ENCODE data around the gene VN1R4.
"Not testable (repeated sequence)": the region's sequence is repeated elsewhere in the genome, so short reads cannot be mapped to it uniquely, and the experiment has no call there.

VN1R4 gene

GRCh38 chr19:53267623-53268022, at the start of gene VN1R4:
VN1R4 (minus strand) TSS chr19:53267723; CDS start chr19:53267665, 58 bp downstream.
- not testable (repeated sequence) for H3K4me1 ChIP-seq (ENCODE audit: insufficient read depth, low read length); H3K27ac ChIP-seq (ENCODE audit: low read depth, low read length); H3K4me3 ChIP-seq (ENCODE audit: low read depth in 1 of 2, low read length in 2 of 2); H3K27me3 ChIP-seq (ENCODE audit: control insufficient read depth in 1 of 2, insufficient read depth in 2 of 2, low read length in 2 of 2); H3K9me3 ChIP-seq (ENCODE audit: low read length); H3K9ac ChIP-seq (ENCODE audit: low read length); H3K36me3 ChIP-seq (ENCODE audit: insufficient read depth, low read length)

GRCh38 chr19:53311897-53312296, 44.4 kb upstream of the VN1R4 start:
- peaks cover 10 to 18% of the 10 kb centered on the region in 2 donors for H3K27me3 ChIP-seq (ENCODE audit: control insufficient read depth in 1 of 2, insufficient read depth in 2 of 2, low read length in 2 of 2)
- no peaks in the 10 kb centered on the region for H3K9me3 ChIP-seq (ENCODE audit: low read length)
- no peak overlapping the region for H3K27ac ChIP-seq (ENCODE audit: low read depth, low read length)
- no peaks in the 10 kb centered on the region for H3K36me3 ChIP-seq (ENCODE audit: insufficient read depth, low read length)
- no peak overlapping the region for H3K9ac ChIP-seq (ENCODE audit: low read length)
- no peaks in the 10 kb centered on the region for H3K4me1 ChIP-seq (ENCODE audit: insufficient read depth, low read length)
- H3K4me3 ChIP-seq (ENCODE audit: low read depth in 1 of 2, low read length in 2 of 2), result no peak overlapping the region

GRCh38 chr19:53311044-53311443, 43.5 kb upstream of the VN1R4 start:
- no peaks in the 10 kb centered on the region for H3K9me3 ChIP-seq (ENCODE audit: low read length)
- H3K9ac ChIP-seq (ENCODE audit: low read length), result no peak overlapping the region
- H3K4me1 ChIP-seq (ENCODE audit: insufficient read depth, low read length), result no peaks in the 10 kb centered on the region
- no peak overlapping the region for H3K4me3 ChIP-seq (ENCODE audit: low read depth in 1 of 2, low read length in 2 of 2)
- peaks cover 18 to 21% of the 10 kb centered on the region in 2 donors for H3K27me3 ChIP-seq (ENCODE audit: control insufficient read depth in 1 of 2, insufficient read depth in 2 of 2, low read length in 2 of 2)
- H3K27ac ChIP-seq (ENCODE audit: low read depth, low read length), result no peak overlapping the region
- no peaks in the 10 kb centered on the region for H3K36me3 ChIP-seq (ENCODE audit: insufficient read depth, low read length)

- Histone ChIP-seq H3K27me3 (ENCODE audit: control insufficient read depth in 1 of 2, insufficient read depth in 2 of 2, low read length in 2 of 2) (peaks cover 18 to 21% of the 10 kb centered on the region in 2 donors), H3K9ac (ENCODE audit: low read length) (no peak overlapping the region), H3K4me3 (ENCODE audit: low read depth in 1 of 2, low read length in 2 of 2) (no peak overlapping the region), H3K27ac (ENCODE audit: low read depth, low read length) (no peak overlapping the region), H3K9me3 (ENCODE audit: low read length) (no peaks in the 10 kb centered on the region), H3K4me1 (ENCODE audit: insufficient read depth, low read length) (no peaks in the 10 kb centered on the region), H3K36me3 (ENCODE audit: insufficient read depth, low read length) (no peaks in the 10 kb centered on the region)
Observed at GRCh38 chr19:53308339-53308811, 40.9 kb upstream of the VN1R4 start.

DNA sequence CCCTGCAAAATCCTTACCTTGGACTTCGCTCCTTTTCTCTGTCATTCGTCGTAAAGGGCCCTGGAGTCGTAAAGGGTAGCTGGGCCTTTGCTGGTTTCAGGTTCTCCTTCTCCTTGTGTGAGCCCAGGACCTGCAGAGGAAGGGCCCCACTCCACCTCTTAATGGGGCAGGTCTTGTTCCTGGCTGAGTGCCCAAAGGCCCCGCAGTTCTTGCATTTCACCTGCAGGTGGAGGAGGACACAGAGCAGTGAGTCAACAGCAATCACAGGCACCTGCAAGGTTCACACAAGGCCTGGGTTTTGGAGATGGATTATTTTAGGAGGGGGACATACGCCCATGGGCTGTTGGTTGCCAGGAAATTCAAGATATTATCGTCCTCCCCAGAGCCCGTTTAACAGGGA, 33.8 kb upstream of the VN1R4 start:
- H3K27me3 ChIP-seq (ENCODE audit: control insufficient read depth in 1 of 2, insufficient read depth in 2 of 2, low read length in 2 of 2); H3K9ac ChIP-seq (ENCODE audit: low read length); H3K4me1 ChIP-seq (ENCODE audit: insufficient read depth, low read length); H3K27ac ChIP-seq (ENCODE audit: low read depth, low read length); H3K9me3 ChIP-seq (ENCODE audit: low read length); H3K4me3 ChIP-seq (ENCODE audit: low read depth in 1 of 2, low read length in 2 of 2); H3K36me3 ChIP-seq (ENCODE audit: insufficient read depth, low read length): not testable (repeated sequence)

GRCh38 chr19:53294786-53295441, 27.4 kb upstream of the VN1R4 start:
- Histone ChIP-seq H3K27me3 (ENCODE audit: control insufficient read depth in 1 of 2, insufficient read depth in 2 of 2, low read length in 2 of 2) (no peaks in the 10 kb centered on the region), H3K9ac (ENCODE audit: low read length) (no peak overlapping the region), H3K27ac (ENCODE audit: low read depth, low read length) (no peak overlapping the region), H3K4me1 (ENCODE audit: insufficient read depth, low read length) (no peaks in the 10 kb centered on the region), H3K4me3 (ENCODE audit: low read depth in 1 of 2, low read length in 2 of 2) (no peak overlapping the region), H3K36me3 (ENCODE audit: insufficient read depth, low read length) (no peaks in the 10 kb centered on the region), H3K9me3 (ENCODE audit: low read length) (peaks cover 8% of the 10 kb centered on the region)

DNA sequence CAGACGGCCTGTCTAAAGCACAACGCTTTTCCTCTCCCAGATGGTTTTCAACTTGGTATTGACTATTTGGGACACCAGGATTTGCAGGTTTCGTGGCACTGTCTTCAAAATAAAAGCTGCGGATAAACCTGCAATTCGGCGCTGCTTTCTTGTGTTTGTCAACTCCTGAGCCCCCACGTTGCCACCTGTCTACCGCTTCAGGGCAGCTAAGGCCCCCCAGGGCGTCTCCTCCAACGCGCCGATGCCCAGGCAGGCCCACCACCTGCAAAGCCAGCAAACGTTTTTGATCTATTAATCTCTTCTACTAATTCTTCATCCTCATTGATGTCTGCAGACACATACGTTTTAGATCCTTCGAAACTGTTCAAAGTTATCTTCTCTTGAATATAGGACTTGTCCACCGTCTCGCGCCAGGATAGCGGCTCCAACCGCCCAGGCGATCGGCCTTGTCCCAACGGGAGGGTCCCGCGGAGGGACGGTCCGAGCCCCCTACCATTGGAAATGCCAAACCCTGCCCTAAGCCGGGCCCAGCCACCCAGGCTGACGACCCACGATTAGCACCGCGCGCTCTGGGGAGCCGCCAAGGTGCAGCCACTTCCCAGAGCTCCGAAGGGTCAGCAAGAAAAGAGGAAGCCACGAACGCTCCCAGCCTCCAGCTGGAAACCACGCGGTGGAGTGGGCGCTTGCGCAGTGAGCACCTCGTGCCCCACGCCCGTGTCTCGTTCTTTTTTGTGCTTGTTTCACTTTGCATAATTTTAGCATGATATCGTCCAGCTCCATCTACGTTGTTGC, 23.4 kb upstream of the VN1R4 start:
- Histone ChIP-seq H3K27me3 (ENCODE audit: control insufficient read depth in 1 of 2, insufficient read depth in 2 of 2, low read length in 2 of 2) (no peaks in the 10 kb centered on the region), H3K27ac (ENCODE audit: low read depth, low read length) (no peak overlapping the region), H3K9me3 (ENCODE audit: low read length) (peaks cover 8% of the 10 kb centered on the region), H3K36me3 (ENCODE audit: insufficient read depth, low read length) (no peaks in the 10 kb centered on the region), H3K4me3 (ENCODE audit: low read depth in 1 of 2, low read length in 2 of 2) (no peak overlapping the region), H3K9ac (ENCODE audit: low read length) (no peak overlapping the region), H3K4me1 (ENCODE audit: insufficient read depth, low read length) (no peaks in the 10 kb centered on the region)

GRCh38 chr19:53285087-53285486, 17.6 kb upstream of the VN1R4 start:
- Histone ChIP-seq H3K4me1 (ENCODE audit: insufficient read depth, low read length) (no peaks in the 10 kb centered on the region), H3K9me3 (ENCODE audit: low read length) (no peaks in the 10 kb centered on the region), H3K27me3 (ENCODE audit: control insufficient read depth in 1 of 2, insufficient read depth in 2 of 2, low read length in 2 of 2) (no peaks in the 10 kb centered on the region), H3K27ac (ENCODE audit: low read depth, low read length) (no peak overlapping the region), H3K9ac (ENCODE audit: low read length) (no peak overlapping the region), H3K36me3 (ENCODE audit: insufficient read depth, low read length) (no peaks in the 10 kb centered on the region), H3K4me3 (ENCODE audit: low read depth in 1 of 2, low read length in 2 of 2) (no peak overlapping the region)

DNA sequence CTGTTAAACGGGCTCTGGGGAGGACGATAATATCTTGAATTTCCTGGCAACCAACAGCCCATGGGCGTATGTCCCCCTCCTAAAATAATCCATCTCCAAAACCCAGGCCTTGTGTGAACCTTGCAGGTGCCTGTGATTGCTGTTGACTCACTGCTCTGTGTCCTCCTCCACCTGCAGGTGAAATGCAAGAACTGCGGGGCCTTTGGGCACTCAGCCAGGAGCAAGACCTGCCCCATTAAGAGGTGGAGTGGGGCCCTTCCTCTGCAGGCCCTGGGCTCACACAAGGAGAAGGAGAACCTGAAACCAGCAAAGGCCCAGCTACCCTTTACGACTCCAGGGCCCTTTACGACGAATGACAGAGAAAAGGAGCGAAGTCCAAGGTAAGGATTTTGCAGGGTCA, 14.4 kb upstream of the VN1R4 start:
- H3K9ac ChIP-seq (ENCODE audit: low read length); H3K36me3 ChIP-seq (ENCODE audit: insufficient read depth, low read length); H3K9me3 ChIP-seq (ENCODE audit: low read length); H3K27ac ChIP-seq (ENCODE audit: low read depth, low read length); H3K4me1 ChIP-seq (ENCODE audit: insufficient read depth, low read length); H3K4me3 ChIP-seq (ENCODE audit: low read depth in 1 of 2, low read length in 2 of 2); H3K27me3 ChIP-seq (ENCODE audit: control insufficient read depth in 1 of 2, insufficient read depth in 2 of 2, low read length in 2 of 2): not testable (repeated sequence)

- Histone ChIP-seq H3K4me3 (ENCODE audit: low read depth in 1 of 2, low read length in 2 of 2) (no peak overlapping the region), H3K9ac (ENCODE audit: low read length) (no peak overlapping the region), H3K27ac (ENCODE audit: low read depth, low read length) (no peak overlapping the region), H3K9me3 (ENCODE audit: low read length) (no peaks in the 10 kb centered on the region), H3K4me1 (ENCODE audit: insufficient read depth, low read length) (no peaks in the 10 kb centered on the region), H3K36me3 (ENCODE audit: insufficient read depth, low read length) (no peaks in the 10 kb centered on the region), H3K27me3 (ENCODE audit: control insufficient read depth in 1 of 2, insufficient read depth in 2 of 2, low read length in 2 of 2) (no peaks in the 10 kb centered on the region)
Observed at GRCh38 chr19:53275480-53275879, 8.0 kb upstream of the VN1R4 start.

- no peak overlapping the region for H3K27ac ChIP-seq (ENCODE audit: low read depth, low read length)
- H3K27me3 ChIP-seq (ENCODE audit: control insufficient read depth in 1 of 2, insufficient read depth in 2 of 2, low read length in 2 of 2), result no peaks in the 10 kb centered on the region
- H3K9me3 ChIP-seq (ENCODE audit: low read length), result no peaks in the 10 kb centered on the region
- no peaks in the 10 kb centered on the region for H3K4me1 ChIP-seq (ENCODE audit: insufficient read depth, low read length)
- no peak overlapping the region for H3K4me3 ChIP-seq (ENCODE audit: low read depth in 1 of 2, low read length in 2 of 2)
- no peak overlapping the region for H3K9ac ChIP-seq (ENCODE audit: low read length)
- H3K36me3 ChIP-seq (ENCODE audit: insufficient read depth, low read length), result no peaks in the 10 kb centered on the region
Observed at GRCh38 chr19:53272044-53272443, 4.5 kb upstream of the VN1R4 start.

DNA sequence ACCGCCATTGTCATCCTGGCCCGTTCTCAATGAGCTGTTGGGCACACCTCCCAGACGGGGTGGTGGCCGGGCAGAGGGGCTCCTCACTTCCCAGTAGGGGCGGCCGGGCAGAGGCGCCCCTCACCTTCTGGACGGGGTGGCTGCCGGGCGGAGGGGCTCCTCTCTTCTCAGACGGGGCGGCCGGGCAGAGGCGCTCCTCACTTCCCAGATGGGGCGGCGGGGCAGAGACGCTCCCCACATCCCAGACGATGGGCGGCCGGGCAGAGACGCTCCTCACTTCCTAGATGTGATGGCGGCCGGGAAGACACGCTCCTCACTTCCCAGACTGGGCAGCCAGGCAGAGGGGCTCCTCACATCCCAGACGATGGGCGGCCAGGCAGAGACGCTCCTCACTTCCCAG, 2.3 kb upstream of the VN1R4 start:
- H3K9ac ChIP-seq (ENCODE audit: low read length); H3K36me3 ChIP-seq (ENCODE audit: insufficient read depth, low read length); H3K4me3 ChIP-seq (ENCODE audit: low read depth in 1 of 2, low read length in 2 of 2); H3K9me3 ChIP-seq (ENCODE audit: low read length); H3K4me1 ChIP-seq (ENCODE audit: insufficient read depth, low read length); H3K27ac ChIP-seq (ENCODE audit: low read depth, low read length); H3K27me3 ChIP-seq (ENCODE audit: control insufficient read depth in 1 of 2, insufficient read depth in 2 of 2, low read length in 2 of 2): not testable (repeated sequence)
